SK-N-SH (cell line): ENCODE measurements around the gene UBASH3B. TPM values are rescaled to one million over a fixed set of nuclear protein-coding genes. Genes with fewer than 3 reads are reported as not detected.

Experiments used
- CTCF ChIA-PET: fragments of 300-600, 350-600 bp; formaldehyde crosslinking; extraction: SDS; loops from one replicate; lab custom pipeline; 2021; lab: Yijun Ruan, JAX
- POLR2A ChIA-PET: fragments of 350-600 bp; sonication (Branson Sonifier 250); formaldehyde crosslinking; extraction: SDS; loops from one replicate; lab custom pipeline; 2020; ENCODE audit warnings: antibody characterized with exemption, inconsistent platforms; lab: Yijun Ruan, JAX
- DNase-seq: peaks from one replicate; pipeline ENCODE4 v3.0.0; 2012
- H2AFZ ChIP-seq: fragments of 200-600 bp; sonication (generic); 2 replicates; pipeline ENCODE4 v1.8.1; 2016; ENCODE audit warnings: antibody characterized with exemption, mild to moderate bottlenecking, low read depth
- H3F3A ChIP-seq: fragments of 200-600 bp; sonication (generic); replicated peaks from 2 replicates; pipeline ENCODE3; 2016; ENCODE audit warnings: antibody characterized with exemption, mild to moderate bottlenecking; ENCODE audit not compliant: insufficient read depth
- H3K27ac ChIP-seq, 2 experiments: fragments of 200-500 bp in 1 of 2; fragments of 200-600 bp in 1 of 2; sonication (Bioruptor generic) in 1 of 2; sonication (generic), shearing (Covaris generic) in 1 of 2; 2 replicates each; pipeline versions ENCODE4 v1.5.1 to v1.6.1; 2014 to 2016; ENCODE audit warnings: low read depth in 2 of 2, inconsistent platforms in 1 of 2, low read length in 1 of 2, mild to moderate bottlenecking in 1 of 2, mixed read lengths in 1 of 2
- H3K27me3 ChIP-seq: fragments of 200-600 bp; sonication (generic), shearing (Covaris generic); 2 replicates; pipeline ENCODE4 v1.6.1; 2016; ENCODE audit warnings: mixed run types; ENCODE audit not compliant: insufficient read depth
- H3K36me3 ChIP-seq, 2 experiments: fragments of 200-500 bp in 1 of 2; fragments of 200-600 bp in 1 of 2; sonication (Bioruptor generic) in 1 of 2; sonication (generic) in 1 of 2; replicated peaks in 1 of 2; 2 replicates each; pipeline versions ENCODE3 to v1.5.1; 2014 to 2016; ENCODE audit warnings: low read length in 1 of 2, mild to moderate bottlenecking in 1 of 2; ENCODE audit not compliant: insufficient read depth in 2 of 2, control insufficient read depth in 1 of 2
- H3K4me1 ChIP-seq, 2 experiments: fragments of 200-500 bp in 1 of 2; fragments of 200-600 bp in 1 of 2; sonication (Bioruptor generic) in 1 of 2; sonication (generic), shearing (Covaris generic) in 1 of 2; 2 replicates each; pipeline versions ENCODE4 v1.5.1 to v1.6.1; 2014 to 2016; ENCODE audit warnings: low read depth in 1 of 2, low read length in 1 of 2, mixed run types in 1 of 2; ENCODE audit not compliant: insufficient read depth in 2 of 2, control insufficient read depth in 1 of 2
- H3K4me2 ChIP-seq: fragments of 200-600 bp; sonication (generic), shearing (Covaris generic); 2 replicates; pipeline ENCODE4 v1.6.1; 2017; ENCODE audit warnings: mixed run types
- H3K4me3 ChIP-seq, 2 experiments: fragments of 200-500 bp in 1 of 2; fragments of 200-600 bp in 1 of 2; sonication (Bioruptor generic) in 1 of 2; sonication (generic), shearing (Covaris generic) in 1 of 2; 2 replicates each; pipeline versions ENCODE4 v1.5.1 to v1.8.1; 2014 to 2016; ENCODE audit warnings: low read depth in 2 of 2, inconsistent platforms in 1 of 2, low read length in 1 of 2, mild to moderate bottlenecking in 1 of 2, mixed read lengths in 1 of 2, moderate library complexity in 1 of 2
- H3K79me2 ChIP-seq: fragments of 200-600 bp; sonication (generic); 2 replicates; pipeline ENCODE4 v1.8.1; 2017; ENCODE audit warnings: mild to moderate bottlenecking; ENCODE audit not compliant: insufficient read depth
- H3K9ac ChIP-seq: fragments of 200-600 bp; sonication (generic); 2 replicates; pipeline ENCODE4 v1.6.1; 2017; ENCODE audit warnings: mixed run types
- H3K9me2 ChIP-seq: fragments of 200-600 bp; sonication (generic); 2 replicates; pipeline ENCODE4 v1.6.1; 2017; ENCODE audit warnings: mixed run types
- H3K9me3 ChIP-seq: fragments of 200-600 bp; sonication (generic); 2 replicates; pipeline ENCODE4 v1.6.1; 2017; ENCODE audit warnings: mixed run types, mild to moderate bottlenecking, moderate library complexity
- H4K20me1 ChIP-seq: fragments of 200-600 bp; sonication (generic); 2 replicates; pipeline ENCODE4 v1.6.1; 2017; ENCODE audit warnings: mild to moderate bottlenecking, mixed run types; ENCODE audit not compliant: insufficient read depth
- ELF1 ChIP-seq: IDR thresholded peaks from 2 replicates; pipeline ENCODE4 v1.4.0; 2012
- FOXJ3 ChIP-seq: sonication (generic); formaldehyde crosslinking; IDR thresholded peaks from 2 replicates; pipeline ENCODE4 v1.5.1; 2020; ENCODE audit warnings: mild to moderate bottlenecking, missing genetic modification reagents
- POLR2AphosphoS5 ChIP-seq: IDR thresholded peaks from 2 replicates; pipeline ENCODE4 v1.6.1; 2012; ENCODE audit warnings: low read depth, low read length
- RAD21 ChIP-seq: IDR thresholded peaks from 2 replicates; pipeline ENCODE4 v1.6.1; 2012; ENCODE audit warnings: mild to moderate bottlenecking, low read length
- REST ChIP-seq: IDR thresholded peaks from 2 replicates; pipeline ENCODE4 v1.6.1; 2012; ENCODE audit warnings: mild to moderate bottlenecking, low read depth, low read length, moderate library complexity
- RFX5 ChIP-seq: IDR thresholded peaks from 2 replicates; pipeline ENCODE4 v1.6.1; 2012; ENCODE audit warnings: mild to moderate bottlenecking, improper control_type of control experiment, low read length
- RXRA ChIP-seq: IDR thresholded peaks from 2 replicates; pipeline ENCODE4 v1.4.0; 2012; ENCODE audit warnings: low read depth, mild to moderate bottlenecking, borderline replicate concordance
- SIN3A ChIP-seq: IDR thresholded peaks from 2 replicates; pipeline ENCODE4 v1.6.1; 2012; ENCODE audit warnings: low read depth, mild to moderate bottlenecking, low read length, moderate library complexity, borderline replicate concordance
- SMC3 ChIP-seq: IDR thresholded peaks from 2 replicates; pipeline ENCODE4 v1.6.1; 2012; ENCODE audit warnings: low read depth, low read length, improper control_type of control experiment
- USF1 ChIP-seq: IDR thresholded peaks from 2 replicates; pipeline ENCODE4 v1.4.0; 2012; ENCODE audit warnings: low read depth, borderline replicate concordance
- WGBS: methylation state at CpG from one replicate; pipeline ENCODE4 v1.1.6; 2017; ENCODE audit warnings: low lambda C conversion rate; 5-methylcytosine and 5-hydroxymethylcytosine counted together
- polyA plus RNA-seq, 3 experiments: library from polyadenylated mRNA; depleted of rRNA; stranded (reverse); fragments of >200 nt; gene quantifications; 2 replicates each; pipeline ENCODE4 v1.2.3, GENCODE V29; 2012
- TF ChIP-seq, protein P1 (sequence below): fragments of 200-600 bp; sonication (generic); IDR thresholded peaks from 2 replicates; pipeline ENCODE4 v1.6.1; 2017; ENCODE audit warnings: antibody characterized with exemption, mild to moderate bottlenecking, moderate library complexity
- TF ChIP-seq, protein P2 (sequence below): IDR thresholded peaks from 2 replicates; pipeline ENCODE4; 2012

The UBASH3B gene
- polyA plus RNA-seq, 1 of the 3 experiments (the other 2 are of a cell fraction), result 10.4 TPM

DNA sequence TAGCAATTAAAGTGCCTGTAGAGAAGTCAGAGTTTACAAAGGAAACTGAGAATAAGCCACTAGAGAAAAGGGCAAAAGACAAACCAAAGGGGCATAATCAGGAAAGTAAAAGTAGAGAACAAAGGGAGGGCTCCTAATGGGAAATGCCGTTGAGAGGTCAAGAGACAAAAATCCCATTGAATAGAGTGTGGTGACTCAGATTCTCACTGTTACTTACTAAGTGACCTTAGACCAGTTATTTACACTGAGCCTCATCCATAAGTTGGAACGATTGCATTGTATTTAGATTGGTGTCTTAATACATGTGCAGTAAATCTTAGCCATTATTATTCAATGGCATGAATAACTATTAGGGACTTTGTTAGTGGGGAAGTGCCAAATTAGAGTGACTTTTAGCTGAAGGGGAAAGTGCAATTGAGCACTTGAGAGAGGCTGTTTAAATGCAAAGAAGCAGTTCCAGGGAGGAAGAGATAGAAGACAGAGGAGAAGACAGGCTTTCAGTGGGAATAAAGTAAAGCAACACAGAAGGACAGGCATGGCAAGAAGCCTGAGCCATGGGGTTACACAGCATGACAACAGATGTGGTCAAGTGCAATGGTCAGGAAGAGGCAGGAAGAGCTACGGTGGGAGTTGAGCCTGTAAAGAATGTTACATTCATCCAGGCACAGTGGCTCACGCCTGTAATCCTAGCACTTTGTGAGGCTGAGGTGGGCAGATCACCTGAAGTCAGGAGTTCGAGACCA lies 82.6 kb downstream of the UBASH3B start:
- WGBS, result 60% methylated on average over 3 of the region's 5 CpGs
- Histone ChIP-seq H3K4me3 (no peak overlapping the region), H3K4me1 (peaks cover 0 to 10% of the 10 kb centered on the region in 2 experiments; a peak in 2 of 4 replicates), H3K9me3 (no peaks in the 10 kb centered on the region), H3F3A (peaks cover 3% of the 10 kb centered on the region), H3K4me2 (no peak overlapping the region), H4K20me1 (no peaks in the 10 kb centered on the region), H2AFZ (no peak overlapping the region), H3K27ac (no peak overlapping the region), H3K79me2 (peaks cover 41% of the 10 kb centered on the region; the same call in 1 of the 2 replicates), H3K27me3 (no peaks in the 10 kb centered on the region), H3K36me3 (no peaks in the 10 kb centered on the region)
- ChIA-PET CTCF (interaction anchor here (0.6 to 2.2 kb wide), 4 partner anchors 11 to 116 kb away, joined by 3 to 8 read pairs (median 4); no protein-coding TSS in a partner anchor), POLR2A (no interaction called here)
- no peak for DNase-seq
- no peak for TF ChIP-seq SMC3
- TF ChIP-seq, protein P1, sequence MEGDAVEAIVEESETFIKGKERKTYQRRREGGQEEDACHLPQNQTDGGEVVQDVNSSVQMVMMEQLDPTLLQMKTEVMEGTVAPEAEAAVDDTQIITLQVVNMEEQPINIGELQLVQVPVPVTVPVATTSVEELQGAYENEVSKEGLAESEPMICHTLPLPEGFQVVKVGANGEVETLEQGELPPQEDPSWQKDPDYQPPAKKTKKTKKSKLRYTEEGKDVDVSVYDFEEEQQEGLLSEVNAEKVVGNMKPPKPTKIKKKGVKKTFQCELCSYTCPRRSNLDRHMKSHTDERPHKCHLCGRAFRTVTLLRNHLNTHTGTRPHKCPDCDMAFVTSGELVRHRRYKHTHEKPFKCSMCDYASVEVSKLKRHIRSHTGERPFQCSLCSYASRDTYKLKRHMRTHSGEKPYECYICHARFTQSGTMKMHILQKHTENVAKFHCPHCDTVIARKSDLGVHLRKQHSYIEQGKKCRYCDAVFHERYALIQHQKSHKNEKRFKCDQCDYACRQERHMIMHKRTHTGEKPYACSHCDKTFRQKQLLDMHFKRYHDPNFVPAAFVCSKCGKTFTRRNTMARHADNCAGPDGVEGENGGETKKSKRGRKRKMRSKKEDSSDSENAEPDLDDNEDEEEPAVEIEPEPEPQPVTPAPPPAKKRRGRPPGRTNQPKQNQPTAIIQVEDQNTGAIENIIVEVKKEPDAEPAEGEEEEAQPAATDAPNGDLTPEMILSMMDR, result no peak
- TF ChIP-seq ELF1, result no peak
- TF ChIP-seq USF1, result no peak
- TF ChIP-seq FOXJ3 (CRISPR knock-in tag), result no peak
- TF ChIP-seq RXRA, result no peak
- no peak for TF ChIP-seq REST
- no peak for TF ChIP-seq RFX5
- TF ChIP-seq RAD21, result no peak
- TF ChIP-seq, protein P2, sequence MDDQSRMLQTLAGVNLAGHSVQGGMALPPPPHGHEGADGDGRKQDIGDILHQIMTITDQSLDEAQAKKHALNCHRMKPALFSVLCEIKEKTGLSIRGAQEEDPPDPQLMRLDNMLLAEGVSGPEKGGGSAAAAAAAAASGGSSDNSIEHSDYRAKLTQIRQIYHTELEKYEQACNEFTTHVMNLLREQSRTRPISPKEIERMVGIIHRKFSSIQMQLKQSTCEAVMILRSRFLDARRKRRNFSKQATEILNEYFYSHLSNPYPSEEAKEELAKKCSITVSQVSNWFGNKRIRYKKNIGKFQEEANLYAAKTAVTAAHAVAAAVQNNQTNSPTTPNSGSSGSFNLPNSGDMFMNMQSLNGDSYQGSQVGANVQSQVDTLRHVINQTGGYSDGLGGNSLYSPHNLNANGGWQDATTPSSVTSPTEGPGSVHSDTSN, result no peak
- no peak for TF ChIP-seq POLR2AphosphoS5
- no peak for TF ChIP-seq SIN3A
- TF ChIP-seq, all 33 proteins: peak for 0
- no peak overlapping the region for H3K9ac ChIP-seq
- H3K9me2 ChIP-seq, result no peaks in the 10 kb centered on the region
